Osteocyte (in vitro differentiated cells): ENCODE results near the gene FRYL. TPM values are rescaled to one million over a fixed set of nuclear protein-coding genes. Genes with fewer than 3 reads are reported as not detected.

Experiments
- DNase-seq: peaks from one replicate; pipeline ENCODE4 v3.0.0; 2021; ENCODE audit warnings: mixed read lengths; ENCODE audit not compliant: unreplicated experiment; ENCODE audit errors: extremely low spot score
- H3K27ac Mint-ChIP-seq: one replicate; pipeline ENCODE4 v1.8.0; 2021; ENCODE audit warnings: mild to moderate bottlenecking, mixed read lengths; ENCODE audit not compliant: unreplicated experiment
- H3K27me3 Mint-ChIP-seq: one replicate; pipeline ENCODE4 v1.8.0; 2021; ENCODE audit warnings: mixed read lengths; ENCODE audit not compliant: unreplicated experiment
- H3K36me3 Mint-ChIP-seq: one replicate; pipeline ENCODE4 v1.8.0; 2021; ENCODE audit warnings: mixed read lengths; ENCODE audit not compliant: unreplicated experiment
- H3K4me1 Mint-ChIP-seq: one replicate; pipeline ENCODE4 v1.8.0; 2021; ENCODE audit warnings: mixed read lengths; ENCODE audit not compliant: unreplicated experiment
- H3K4me3 Mint-ChIP-seq: one replicate; pipeline ENCODE4 v1.8.0; 2021; ENCODE audit warnings: mild to moderate bottlenecking, moderate library complexity, mixed read lengths; ENCODE audit not compliant: unreplicated experiment
- H3K9me3 Mint-ChIP-seq: one replicate; pipeline ENCODE4 v1.8.0; 2021; ENCODE audit warnings: mixed read lengths; ENCODE audit not compliant: unreplicated experiment
- CTCF ChIP-seq: fragments of 200-600 bp; sonication (generic); IDR thresholded peaks from 2 replicates; pipeline ENCODE4 v1.5.0; 2021; ENCODE audit warnings: antibody characterized with exemption, mild to moderate bottlenecking, moderate library complexity
- total RNA-seq: library from RNA; stranded (reverse); gene quantifications from 2 replicates; pipeline ENCODE4 v1.2.1, GENCODE V29; 2021

The FRYL gene
- total RNA-seq, 1 donor from 2014 or later: 61.9 TPM

- no peak for DNase-seq
- no peak for TF ChIP-seq CTCF
- no peaks in the 10 kb centered on the region for H3K4me1 Mint-ChIP-seq
Observed at GRCh38 chr4:48594180-48594579, 185.9 kb downstream of the FRYL start.

GRCh38 chr4:48591372-48591771 lies 188.7 kb downstream of the FRYL start:
- no peak overlapping the region for H3K27ac Mint-ChIP-seq
- no peaks in the 10 kb centered on the region for H3K27me3 Mint-ChIP-seq
- H3K36me3 Mint-ChIP-seq: peaks cover 18% of the 10 kb centered on the region
- H3K4me1 Mint-ChIP-seq: no peaks in the 10 kb centered on the region
- DNase-seq: no peak
- TF ChIP-seq CTCF: no peak
- no peaks in the 10 kb centered on the region for H3K9me3 Mint-ChIP-seq
- H3K4me3 Mint-ChIP-seq: no peak overlapping the region

More at GRCh38 chr4:48594180-48594579, 185.9 kb downstream of the FRYL start:
- H3K4me3 Mint-ChIP-seq: no peak overlapping the region
- no peaks in the 10 kb centered on the region for H3K9me3 Mint-ChIP-seq
- H3K27ac Mint-ChIP-seq: no peak overlapping the region
- peaks cover 20% of the 10 kb centered on the region for H3K36me3 Mint-ChIP-seq
- H3K27me3 Mint-ChIP-seq: no peaks in the 10 kb centered on the region

GRCh38 chr4:48590884-48591283 lies 189.2 kb downstream of the FRYL start:
- H3K4me1 Mint-ChIP-seq: no peaks in the 10 kb centered on the region
- TF ChIP-seq CTCF: no peak
- no peak for DNase-seq
- peaks cover 21% of the 10 kb centered on the region for H3K36me3 Mint-ChIP-seq
- no peaks in the 10 kb centered on the region for H3K9me3 Mint-ChIP-seq
- no peak overlapping the region for H3K27ac Mint-ChIP-seq
- H3K4me3 Mint-ChIP-seq: no peak overlapping the region
- no peaks in the 10 kb centered on the region for H3K27me3 Mint-ChIP-seq

GRCh38 chr4:48589098-48589445 lies 191.0 kb downstream of the FRYL start:
- no peaks in the 10 kb centered on the region for H3K4me1 Mint-ChIP-seq
- no peak for DNase-seq
- H3K27me3 Mint-ChIP-seq: no peaks in the 10 kb centered on the region
- no peak for TF ChIP-seq CTCF
- H3K4me3 Mint-ChIP-seq: no peak overlapping the region
- no peak overlapping the region for H3K27ac Mint-ChIP-seq
- peaks cover 27% of the 10 kb centered on the region for H3K36me3 Mint-ChIP-seq
- no peaks in the 10 kb centered on the region for H3K9me3 Mint-ChIP-seq

GRCh38 chr4:48588230-48589097 lies 191.6 kb downstream of the FRYL start:
- H3K27ac Mint-ChIP-seq: no peak overlapping the region
- H3K9me3 Mint-ChIP-seq: no peaks in the 10 kb centered on the region
- H3K27me3 Mint-ChIP-seq: no peaks in the 10 kb centered on the region
- peaks cover 28% of the 10 kb centered on the region for H3K36me3 Mint-ChIP-seq
- no peak for TF ChIP-seq CTCF
- no peak for DNase-seq
- H3K4me1 Mint-ChIP-seq: no peaks in the 10 kb centered on the region
- H3K4me3 Mint-ChIP-seq: no peak overlapping the region
